VCaP (cell line): ENCODE results near the gene KRT82.
A peak's percentile ranks its signal among the peaks of the same experiment; 100 is the strongest.

Experiments used
- H3K27ac ChIP-seq: fragments of 450-650 bp; 2 replicates; pipeline ENCODE4 v1.5.1; 2017
- TF ChIP-seq, protein P1 (sequence below): fragments of 450-650 bp; conservative IDR thresholded peaks from 2 replicates; pipeline ENCODE4 v1.5.1; 2017; ENCODE audit warnings: mild to moderate bottlenecking, moderate library complexity

KRT82 gene

GRCh38 chr12:52380271-52380694, 25.9 kb downstream of the KRT82 start:
- TF ChIP-seq, protein P1, sequence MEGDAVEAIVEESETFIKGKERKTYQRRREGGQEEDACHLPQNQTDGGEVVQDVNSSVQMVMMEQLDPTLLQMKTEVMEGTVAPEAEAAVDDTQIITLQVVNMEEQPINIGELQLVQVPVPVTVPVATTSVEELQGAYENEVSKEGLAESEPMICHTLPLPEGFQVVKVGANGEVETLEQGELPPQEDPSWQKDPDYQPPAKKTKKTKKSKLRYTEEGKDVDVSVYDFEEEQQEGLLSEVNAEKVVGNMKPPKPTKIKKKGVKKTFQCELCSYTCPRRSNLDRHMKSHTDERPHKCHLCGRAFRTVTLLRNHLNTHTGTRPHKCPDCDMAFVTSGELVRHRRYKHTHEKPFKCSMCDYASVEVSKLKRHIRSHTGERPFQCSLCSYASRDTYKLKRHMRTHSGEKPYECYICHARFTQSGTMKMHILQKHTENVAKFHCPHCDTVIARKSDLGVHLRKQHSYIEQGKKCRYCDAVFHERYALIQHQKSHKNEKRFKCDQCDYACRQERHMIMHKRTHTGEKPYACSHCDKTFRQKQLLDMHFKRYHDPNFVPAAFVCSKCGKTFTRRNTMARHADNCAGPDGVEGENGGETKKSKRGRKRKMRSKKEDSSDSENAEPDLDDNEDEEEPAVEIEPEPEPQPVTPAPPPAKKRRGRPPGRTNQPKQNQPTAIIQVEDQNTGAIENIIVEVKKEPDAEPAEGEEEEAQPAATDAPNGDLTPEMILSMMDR, result peak; percentile 76
- H3K27ac ChIP-seq, result no peak overlapping the region

DNA sequence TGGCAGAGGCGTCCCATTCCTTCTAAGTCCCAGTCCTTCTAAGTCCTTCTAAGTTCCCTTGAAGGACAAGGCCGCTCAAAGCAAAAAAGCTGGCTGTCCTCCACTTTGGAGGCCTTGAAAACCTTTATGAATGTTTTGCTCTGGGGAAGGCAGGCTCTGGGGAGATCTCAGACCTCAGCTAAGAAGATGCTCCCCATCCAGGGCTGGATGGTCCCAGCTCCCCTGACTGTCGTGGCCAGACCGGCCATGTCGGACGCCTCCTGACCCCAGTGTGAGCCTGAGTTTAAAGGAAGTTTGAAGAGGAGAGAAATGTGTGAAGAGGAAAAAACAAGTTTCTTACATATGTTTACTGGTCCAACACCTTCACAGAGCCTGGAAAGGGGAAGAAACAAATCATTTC, 26.6 kb downstream of the KRT82 start:
- H3K27ac ChIP-seq, result no peak overlapping the region
- TF ChIP-seq, protein P1, result no peak

- TF ChIP-seq, protein P1, result no peak
- no peak overlapping the region for H3K27ac ChIP-seq
Measured at GRCh38 chr12:52378091-52378490, 28.0 kb downstream of the KRT82 start.

- no peak overlapping the region for H3K27ac ChIP-seq
- TF ChIP-seq, protein P1, result no peak
Measured at GRCh38 chr12:52377266-52377665, 28.9 kb downstream of the KRT82 start.

DNA sequence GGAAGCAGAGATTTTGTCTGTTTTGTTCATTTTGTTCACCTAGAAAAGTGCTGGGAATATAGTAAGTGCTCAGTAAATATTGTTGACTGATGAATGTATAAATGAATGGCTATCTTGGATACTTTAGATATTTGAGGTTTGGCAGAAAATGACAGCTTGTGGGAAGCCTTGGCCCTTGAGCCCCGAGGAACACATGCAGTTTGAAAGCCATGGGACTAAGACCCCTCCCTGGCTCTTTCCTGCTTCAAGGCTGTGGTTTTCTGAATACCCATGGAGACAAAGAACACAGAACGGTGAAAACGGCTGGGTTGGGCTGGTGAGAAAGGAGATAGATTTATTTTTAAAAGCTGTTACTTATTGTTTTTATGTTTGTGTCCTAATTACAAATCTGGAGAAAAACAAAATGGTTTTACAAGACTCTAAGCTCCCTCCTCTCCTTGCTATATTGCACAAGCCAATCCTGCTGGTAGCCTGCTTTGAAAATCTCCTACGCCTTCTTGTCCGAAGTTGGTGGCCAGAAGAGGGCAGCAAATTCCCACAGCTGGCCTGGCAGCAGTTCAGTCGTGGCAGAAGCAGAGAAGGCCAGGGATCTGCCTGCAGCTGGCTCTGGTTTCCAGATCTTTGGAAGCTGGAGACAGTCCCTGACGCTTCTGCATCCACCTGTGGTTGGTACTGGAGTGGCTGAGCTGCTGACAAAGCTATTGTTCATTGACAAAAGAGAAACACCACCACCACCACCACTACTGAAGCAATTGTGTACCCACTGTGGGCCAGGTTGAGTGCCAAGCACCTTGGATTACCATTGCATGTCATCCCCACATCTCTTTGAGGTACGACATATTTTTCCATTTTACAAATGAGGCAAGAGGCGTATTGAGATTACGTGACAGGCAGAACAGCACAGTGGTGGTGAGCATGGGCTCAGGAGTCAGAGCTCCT, 33.6 kb downstream of the KRT82 start:
- TF ChIP-seq, protein P1, result peak; percentile 97

DNA sequence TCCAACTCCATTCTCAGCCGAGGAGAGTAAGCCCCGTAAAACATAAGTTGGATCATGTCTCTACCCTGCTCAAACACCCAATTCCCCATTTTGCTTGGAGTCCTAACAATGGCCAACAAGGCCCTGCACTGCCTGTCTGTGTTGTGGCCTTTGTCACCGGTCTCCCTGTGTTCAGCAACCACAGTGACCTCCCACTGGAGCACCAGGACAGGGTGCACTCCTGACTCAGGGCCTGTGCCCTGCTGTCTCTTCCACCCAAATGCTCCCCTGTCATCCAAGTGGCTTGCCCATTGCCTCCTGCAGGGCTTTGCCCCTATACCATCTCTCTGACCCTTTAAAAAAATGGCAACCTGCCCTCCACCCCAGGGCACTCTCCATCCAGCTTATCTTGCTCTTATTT, 34.4 kb downstream of the KRT82 start:
- TF ChIP-seq, protein P1, result no peak

More for the DNA sequence above, 33.6 kb downstream of the KRT82 start:
- H3K27ac ChIP-seq, result no peak overlapping the region

GRCh38 chr12:52370926-52371608, 35.1 kb downstream of the KRT82 start:
- TF ChIP-seq, protein P1, result no peak
- peak overlapping the region; percentile 25 for H3K27ac ChIP-seq

More for the DNA sequence above, 34.4 kb downstream of the KRT82 start:
- peak overlapping the region; percentile 25 for H3K27ac ChIP-seq
